H1 (cell line): Measurements from ENCODE around the gene SMC6. TPM values are rescaled to one million over a fixed set of nuclear protein-coding genes. Genes with fewer than 3 reads are reported as not detected.

Experiments used
- CTCF ChIA-PET: fragments of 300-600 bp; sonication (Branson Sonifier 250); formaldehyde crosslinking; loops from one replicate; lab custom pipeline; 2021; ENCODE audit not compliant: partially characterized antibody; lab: Charles Lee
- POLR2A ChIA-PET: fragments of 300-600 bp; sonication (Branson Sonifier 250); formaldehyde crosslinking; loops from one replicate; lab custom pipeline; 2021; ENCODE audit warnings: inconsistent platforms; ENCODE audit not compliant: partially characterized antibody; lab: Charles Lee
- DNase-seq, 2 experiments: peaks; one replicate each; pipeline versions ENCODE4 v3.0.0 to v3.0.0-alpha.2; 2010 to 2022; ENCODE audit warnings: low spot score in 2 of 2, low read depth in 1 of 2, mixed read lengths in 1 of 2
- FAIRE-seq: peaks from 2 replicates; lab custom pipeline; 2011; peaks lifted over from hg19 to GRCh38; lab: Jason Lieb, UNC
- H2AFZ ChIP-seq: 2 replicates; pipeline ENCODE4 v1.8.1; 2012; ENCODE audit warnings: low read length, inconsistent platforms
- H2AK5ac ChIP-seq: 2 replicates; pipeline ENCODE4 v1.6.1; 2013; ENCODE audit warnings: low read depth, low read length
- H2BK120ac ChIP-seq: replicated peaks from 2 replicates; pipeline ENCODE3; 2013; ENCODE audit warnings: low read depth, low read length, inconsistent platforms
- H2BK12ac ChIP-seq: 2 replicates; pipeline ENCODE4 v1.6.1; 2013; ENCODE audit warnings: low read depth, low read length
- H2BK15ac ChIP-seq: 2 replicates; pipeline ENCODE4 v1.6.1; 2013; ENCODE audit warnings: low read length
- H2BK20ac ChIP-seq: 2 replicates; pipeline ENCODE4 v1.6.1; 2013; ENCODE audit warnings: low read length
- H2BK5ac ChIP-seq: 2 replicates; pipeline ENCODE4 v1.6.1; 2013; ENCODE audit warnings: low read depth, low read length
- H3K14ac ChIP-seq: 2 replicates; pipeline ENCODE4 v1.6.1; 2013; ENCODE audit warnings: inconsistent platforms; ENCODE audit not compliant: insufficient read length
- H3K18ac ChIP-seq: 2 replicates; pipeline ENCODE4 v1.6.1; 2013; ENCODE audit warnings: low read length; ENCODE audit errors: extremely low read depth
- H3K23ac ChIP-seq: 2 replicates; pipeline ENCODE4 v1.6.1; 2013; ENCODE audit warnings: inconsistent platforms; ENCODE audit not compliant: insufficient read length
- H3K23me2 ChIP-seq: 2 replicates; pipeline ENCODE4 v1.6.1; 2013; ENCODE audit warnings: low read depth, low read length
- H3K27ac ChIP-seq: 2 replicates; pipeline ENCODE4 v1.6.1; 2011; ENCODE audit warnings: low read depth, low read length, inconsistent platforms
- H3K27me3 ChIP-seq, 4 experiments: replicated peaks in 1 of 4; 1 replicate in 1 of 4; 2 replicates in 3 of 4; pipeline versions ENCODE4 v1.6.1 to v1.8.1; 2011 to 2013; ENCODE audit warnings: low read length in 3 of 4, mild to moderate bottlenecking in 3 of 4, inconsistent platforms in 2 of 4, mixed read lengths in 2 of 4, moderate library complexity in 1 of 4; ENCODE audit not compliant: control insufficient read depth in 3 of 4, insufficient read depth in 3 of 4; ENCODE audit errors: extremely low read depth in 1 of 4
- H3K36me3 ChIP-seq, 4 experiments: 2 replicates each; pipeline versions ENCODE4 v1.6.1 to v1.8.1; 2011 to 2013; ENCODE audit warnings: mild to moderate bottlenecking in 4 of 4, low read length in 3 of 4, moderate library complexity in 2 of 4, control low read depth in 1 of 4, inconsistent platforms in 1 of 4; ENCODE audit not compliant: insufficient read depth in 4 of 4, control insufficient read depth in 2 of 4
- H3K4ac ChIP-seq: replicated peaks from 2 replicates; pipeline ENCODE3; 2013; ENCODE audit warnings: low read length, low read depth, mixed read lengths, inconsistent platforms; ENCODE audit not compliant: insufficient read length
- H3K4me1 ChIP-seq, 4 experiments: replicated peaks in 1 of 4; 1 replicate in 1 of 4; 2 replicates in 3 of 4; pipeline versions ENCODE4 v1.6.1 to v1.8.1; 2011 to 2013; ENCODE audit warnings: low read length in 3 of 4, inconsistent platforms in 2 of 4, mixed read lengths in 1 of 4; ENCODE audit not compliant: insufficient read depth in 4 of 4, control insufficient read depth in 3 of 4
- H3K4me2 ChIP-seq, 2 experiments: 2 replicates each; pipeline versions ENCODE4 v1.6.1 to v1.8.1; 2011 to 2013; ENCODE audit warnings: low read depth in 2 of 2, low read length in 2 of 2, control low read depth in 1 of 2, inconsistent platforms in 1 of 2, mild to moderate bottlenecking in 1 of 2; ENCODE audit not compliant: insufficient read depth in 1 of 2
- H3K4me3 ChIP-seq, 4 experiments: fragments of 200-600, 300-600 bp in 1 of 4; sonication (generic), shearing (Covaris generic), sonication (Bioruptor Twin) in 1 of 4; 2 replicates each; pipeline versions ENCODE4 v1.5.1 to v1.8.1; 2011 to 2016; ENCODE audit warnings: low read length in 4 of 4, low read depth in 3 of 4, control low read depth in 2 of 4, inconsistent platforms in 2 of 4, mild to moderate bottlenecking in 2 of 4, mixed read lengths in 1 of 4, moderate library complexity in 1 of 4; ENCODE audit not compliant: insufficient read depth in 2 of 4; ENCODE audit errors: extremely low read depth in 1 of 4
- H3K56ac ChIP-seq: replicated peaks from 2 replicates; pipeline ENCODE3; 2013; ENCODE audit warnings: low read depth, mild to moderate bottlenecking, mixed read lengths, low read length, inconsistent platforms; ENCODE audit not compliant: insufficient read length
- H3K79me1 ChIP-seq: 2 replicates; pipeline ENCODE4 v1.6.1; 2013; ENCODE audit warnings: low read depth, low read length, control low read depth
- H3K79me2 ChIP-seq, 2 experiments: 2 replicates each; pipeline versions ENCODE4 v1.6.1 to v1.8.1; 2012 to 2013; ENCODE audit warnings: low read length in 2 of 2, mild to moderate bottlenecking in 2 of 2, inconsistent platforms in 1 of 2; ENCODE audit not compliant: insufficient read depth in 2 of 2, control insufficient read depth in 1 of 2
- H3K9ac ChIP-seq, 4 experiments: replicated peaks in 1 of 4; 1 replicate in 1 of 4; 2 replicates in 3 of 4; pipeline versions ENCODE4 v1.6.1 to v1.8.1; 2011 to 2013; ENCODE audit warnings: low read depth in 3 of 4, low read length in 3 of 4, control low read depth in 2 of 4, mild to moderate bottlenecking in 2 of 4, moderate library complexity in 2 of 4, inconsistent platforms in 1 of 4; ENCODE audit errors: extremely low read depth in 1 of 4
- H3K9me3 ChIP-seq, 2 experiments: 2 replicates each; pipeline versions ENCODE4 v1.6.1 to v1.8.1; 2012 to 2013; ENCODE audit warnings: mild to moderate bottlenecking in 2 of 2, moderate library complexity in 2 of 2, control low read depth in 1 of 2, inconsistent platforms in 1 of 2, low read depth in 1 of 2, low read length in 1 of 2, mixed read lengths in 1 of 2; ENCODE audit not compliant: insufficient read depth in 2 of 2
- H4K20me1 ChIP-seq, 2 experiments: replicated peaks in 1 of 2; 2 replicates each; pipeline versions ENCODE3 to v1.8.1; 2011 to 2013; ENCODE audit warnings: inconsistent platforms in 2 of 2, low read length in 2 of 2, mild to moderate bottlenecking in 1 of 2; ENCODE audit not compliant: insufficient read depth in 2 of 2, control insufficient read depth in 1 of 2
- H4K5ac ChIP-seq: 2 replicates; pipeline ENCODE4 v1.6.1; 2013; ENCODE audit warnings: low read length, low read depth, mixed read lengths, inconsistent platforms; ENCODE audit not compliant: insufficient read length
- H4K8ac ChIP-seq: 2 replicates; pipeline ENCODE4 v1.8.0; 2013; ENCODE audit warnings: mild to moderate bottlenecking, moderate library complexity, low read length, inconsistent platforms; ENCODE audit not compliant: insufficient read depth; ENCODE audit errors: extremely low read depth
- H4K91ac ChIP-seq: replicated peaks from 2 replicates; pipeline ENCODE3; 2013; ENCODE audit warnings: low read length, mixed read lengths, inconsistent platforms; ENCODE audit not compliant: insufficient read length
- BACH1 ChIP-seq: IDR thresholded peaks from 2 replicates; pipeline ENCODE4 v1.6.1; 2012; ENCODE audit warnings: low read length, improper control_type of control experiment
- CBX8 ChIP-seq: fragments of 300-800, 300-1000 bp; sonication (generic); IDR thresholded peaks from 2 replicates; pipeline ENCODE4 v1.7.1; 2016; ENCODE audit warnings: low read depth, low read length, borderline replicate concordance
- CREB1 ChIP-seq: IDR thresholded peaks from 2 replicates; pipeline ENCODE4 v1.6.1; 2012; ENCODE audit warnings: inconsistent platforms
- GTF2F1 ChIP-seq: IDR thresholded peaks from 2 replicates; pipeline ENCODE4 v1.6.1; 2012; ENCODE audit warnings: low read depth, low read length, improper control_type of control experiment, borderline replicate concordance
- SAP30 ChIP-seq: fragments of 300-600 bp; sonication (generic); IDR thresholded peaks from 2 replicates; pipeline ENCODE4 v1.7.1; 2012; ENCODE audit warnings: low read length, moderate library complexity, mild to moderate bottlenecking, inconsistent platforms; ENCODE audit not compliant: insufficient read depth, insufficient replicate concordance
- TBP ChIP-seq: IDR thresholded peaks from 2 replicates; pipeline ENCODE4 v1.6.1; 2011; ENCODE audit warnings: low read depth, low read length, improper control_type of control experiment
- WGBS, 2 experiments: shearing (Covaris generic) in 1 of 2; methylation state at CpG; one replicate each; pipeline versions ENCODE4 v1.1.6 to v1.1.7; 2013 to 2015; ENCODE audit warnings: low lambda C conversion rate in 2 of 2, mixed read lengths in 2 of 2, inconsistent platforms in 1 of 2, low coverage in 1 of 2, missing lambda C conversion rate in 1 of 2; ENCODE audit not compliant: insufficient replicate concordance in 2 of 2, insufficient coverage in 1 of 2, insufficient read length in 1 of 2; ENCODE audit errors: extremely low coverage in 1 of 2, missing lambda C conversion rate in 1 of 2; 5-methylcytosine and 5-hydroxymethylcytosine counted together
- polyA plus RNA-seq, 7 experiments: library from polyadenylated mRNA; depleted of rRNA in 3 of 7; stranded (reverse) in 5 of 7; unstranded in 2 of 7; fragments of >200 nt in 5 of 7; fragments of 200-250 nt in 2 of 7; gene quantifications; 1 replicate in 5 of 7; 2 replicates in 1 of 7; 4 replicates in 1 of 7; pipeline versions ENCODE4 v1.2.1 to v1.2.3, GENCODE V29; 2011 to 2013; ENCODE audit warnings: missing spikeins in 2 of 7, mixed read lengths in 2 of 7
- total RNA-seq: library from RNA; stranded (reverse); fragmentation: NEBNext Ultra II Directional; extraction: Animal tissue kit (Norgen Biotek cat#: 25700); gene quantifications from 2 replicates; pipeline ENCODE4 v1.2.1, GENCODE V29; 2021

The SMC6 gene
- total and polyA plus RNA-seq, 2 of the 8 experiments (the other 6 are each of a cell fraction or from before 2014, with no cell fraction given), result 9.7 to 49.5 TPM

- Histone ChIP-seq H3K79me2 (no peaks in the 10 kb centered on the region), H2AFZ (no peak overlapping the region), H3K14ac (no peak overlapping the region), H2BK5ac (no peak overlapping the region), H4K8ac (no peak overlapping the region), H3K9ac (no peak overlapping the region), H3K23me2 (0 out of 2 replicates have a peak, but pooled peaks cover 2% of the 10 kb centered on the region), H2BK20ac (no peak overlapping the region), H3K23ac (no peak overlapping the region), H4K5ac (no peak overlapping the region), H3K18ac (no peak overlapping the region), H3K4me1 (peaks cover 0 to 9% (median 5%) of the 10 kb centered on the region in 4 experiments; a peak in 6 of 7 replicates), H2AK5ac (no peak overlapping the region), H3K4ac (no peak overlapping the region), H3K36me3 (no peaks in the 10 kb centered on the region; a peak in 1 of 8 replicates), H3K4me3 (no peak overlapping the region), H3K79me1 (no peaks in the 10 kb centered on the region; the same call in 1 of the 2 replicates), H2BK12ac (no peak overlapping the region)
- POLR2A ChIA-PET, result no interaction called here
- DNase-seq, result no peak
- FAIRE-seq, result no peak
- TF ChIP-seq GTF2F1 (no peak), CREB1 (no peak), SAP30 (no peak), BACH1 (no peak), TBP (no peak), CBX8 (no peak)
- TF ChIP-seq, all 59 proteins: peak for 0
- Histone ChIP-seq H3K4me2 (no peak overlapping the region), H3K56ac (no peak overlapping the region), H2BK120ac (no peak overlapping the region), H4K20me1 (no peaks in the 10 kb centered on the region), H3K9me3 (no peaks in the 10 kb centered on the region), H3K27ac (no peak overlapping the region), H3K27me3 (no peaks in the 10 kb centered on the region), H4K91ac (no peak overlapping the region), H2BK15ac (no peak overlapping the region)
- CTCF ChIA-PET, result interaction anchor here (1.0 to 3.7 kb wide), 3 partner anchors 11 to 29 kb away, joined by 3 to 22 read pairs (median 19); no protein-coding TSS in a partner anchor
- WGBS, 2 experiments, result 77% methylated on average over 5 of the region's 5 CpGs; no CpG with 5 or more reads in 1 of the 2 experiments
Observed at GRCh38 chr2:17617516-17617915, 136.1 kb downstream of the SMC6 start.
